ENCODE measurements around the gene DCUN1D4.

DNA sequence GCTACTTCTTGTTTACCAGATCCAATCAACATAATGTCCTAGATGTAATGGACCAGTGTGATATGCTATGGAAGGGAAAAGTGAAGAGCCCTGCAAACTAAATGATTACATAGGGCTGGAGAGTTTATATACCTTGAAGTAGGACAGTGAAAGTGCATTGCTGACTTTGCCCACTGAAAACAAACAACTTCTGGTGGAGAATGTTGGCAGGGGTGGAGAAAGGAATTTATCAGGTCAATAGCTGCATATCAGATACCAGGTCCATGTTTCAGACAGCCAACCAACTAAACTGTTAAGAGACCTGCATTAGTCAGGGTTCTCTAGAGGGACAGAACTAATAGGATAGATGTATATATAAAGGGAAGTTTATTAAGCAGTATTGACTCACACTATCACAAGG, 82.4 kb downstream of the DCUN1D4 start:
- TF ChIP-seq ZNF232 (CRISPR knock-in tag; IDR thresholded peaks at IDR 0.05), result no peak
- TF ChIP-seq NR2C2 (CRISPR knock-in tag; IDR thresholded peaks at IDR 0.05), result no peak
- TF ChIP-seq CTCF (IDR thresholded peaks at IDR 0.05), result no peak
- no peak for TF ChIP-seq NFATC4 (CRISPR knock-in tag; IDR thresholded peaks at IDR 0.05)
- TF ChIP-seq, protein P1, sequence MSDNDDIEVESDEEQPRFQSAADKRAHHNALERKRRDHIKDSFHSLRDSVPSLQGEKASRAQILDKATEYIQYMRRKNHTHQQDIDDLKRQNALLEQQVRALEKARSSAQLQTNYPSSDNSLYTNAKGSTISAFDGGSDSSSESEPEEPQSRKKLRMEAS (CRISPR knock-in tag; IDR thresholded peaks at IDR 0.05), result no peak
- TF ChIP-seq FOXK1 (CRISPR knock-in tag; IDR thresholded peaks at IDR 0.05), result no peak
- TF ChIP-seq, protein P2, sequence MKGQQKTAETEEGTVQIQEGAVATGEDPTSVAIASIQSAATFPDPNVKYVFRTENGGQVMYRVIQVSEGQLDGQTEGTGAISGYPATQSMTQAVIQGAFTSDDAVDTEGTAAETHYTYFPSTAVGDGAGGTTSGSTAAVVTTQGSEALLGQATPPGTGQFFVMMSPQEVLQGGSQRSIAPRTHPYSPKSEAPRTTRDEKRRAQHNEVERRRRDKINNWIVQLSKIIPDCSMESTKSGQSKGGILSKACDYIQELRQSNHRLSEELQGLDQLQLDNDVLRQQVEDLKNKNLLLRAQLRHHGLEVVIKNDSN (CRISPR knock-in tag; IDR thresholded peaks at IDR 0.05), result no peak

Measured in WTC11 (cell line).